Endodermal cell (in vitro differentiated cells): Measurements from ENCODE around the gene CNTN4. TPM values are rescaled to one million over a fixed set of nuclear protein-coding genes. Genes with fewer than 3 reads are reported as not detected.

Experiments
- DNase-seq: peaks from one replicate; pipeline ENCODE4 v3.0.0-alpha.2; 2017
- H3K27ac ChIP-seq: 2 replicates; pipeline ENCODE4 v1.5.1; 2013; ENCODE audit warnings: mild to moderate bottlenecking, low read depth, low read length, moderate library complexity
- H3K27me3 ChIP-seq: 2 replicates; pipeline ENCODE4 v1.6.1; 2013; ENCODE audit warnings: mild to moderate bottlenecking, low read length, moderate library complexity; ENCODE audit not compliant: insufficient read depth, control insufficient read depth, poor library complexity, severe bottlenecking
- H3K36me3 ChIP-seq: 2 replicates; pipeline ENCODE4 v1.7.0; 2013; ENCODE audit warnings: mild to moderate bottlenecking, low read length, moderate library complexity; ENCODE audit not compliant: control insufficient read depth, insufficient read depth
- H3K4me1 ChIP-seq: one replicate; pipeline ENCODE4 v1.7.0; 2013; ENCODE audit warnings: low read length; ENCODE audit not compliant: control insufficient read depth, insufficient read depth
- H3K4me3 ChIP-seq: 2 replicates; pipeline ENCODE4 v1.5.1; 2013; ENCODE audit warnings: mild to moderate bottlenecking, low read length, moderate library complexity
- H3K9ac ChIP-seq: 2 replicates; pipeline ENCODE4 v1.6.1; 2013; ENCODE audit warnings: mild to moderate bottlenecking, low read length, moderate library complexity; ENCODE audit not compliant: poor library complexity, severe bottlenecking; ENCODE audit errors: extremely low read depth
- H3K9me3 ChIP-seq: 2 replicates; pipeline ENCODE4 v1.6.1; 2013; ENCODE audit warnings: mild to moderate bottlenecking, low read length, moderate library complexity; ENCODE audit not compliant: control insufficient read depth
- H3K27ac Mint-ChIP-seq: 2 replicates; pipeline ENCODE4 v1.8.0; 2020; ENCODE audit warnings: mixed read lengths
- H3K27me3 Mint-ChIP-seq: 2 replicates; pipeline ENCODE4 v1.8.0; 2021; ENCODE audit warnings: mild to moderate bottlenecking, mixed read lengths; ENCODE audit not compliant: insufficient read depth
- H3K36me3 Mint-ChIP-seq: 2 replicates; pipeline ENCODE4 v1.8.0; 2020; ENCODE audit warnings: low read depth, mixed read lengths
- H3K4me1 Mint-ChIP-seq: 2 replicates; pipeline ENCODE4 v1.8.0; 2020; ENCODE audit warnings: mixed read lengths
- H3K4me3 Mint-ChIP-seq: 2 replicates; pipeline ENCODE4 v1.8.0; 2020; ENCODE audit warnings: mild to moderate bottlenecking, moderate library complexity, mixed read lengths
- H3K9me3 Mint-ChIP-seq: 2 replicates; pipeline ENCODE4 v1.8.0; 2020; ENCODE audit warnings: mild to moderate bottlenecking, mixed read lengths
- WGBS, 2 experiments: methylation state at CpG; one replicate each; pipeline versions ENCODE4 v1.1.5 to v1.1.7; 2013; ENCODE audit warnings: missing lambda C conversion rate in 2 of 2, mixed read lengths in 1 of 2; ENCODE audit not compliant: insufficient coverage in 1 of 2, insufficient read length in 1 of 2; 5-methylcytosine and 5-hydroxymethylcytosine counted together
- total RNA-seq, 2 donors: library from RNA; stranded (reverse); fragmentation: NEBNext Ultra II Directional in 1 of 2; extraction: Animal tissue kit (Norgen Biotek cat#: 25700) in 1 of 2; gene quantifications; 2 replicates in 1 of 2; 3 replicates in 1 of 2; pipeline ENCODE4 v1.2.1, GENCODE V29; 2021
- TF ChIP-seq, protein P1 (sequence below): fragments of 200-600 bp; sonication (generic); conservative IDR thresholded peaks from 2 replicates; pipeline ENCODE4 v1.5.0; 2021; ENCODE audit warnings: antibody characterized with exemption, mild to moderate bottlenecking

Gene CNTN4
- total RNA-seq, 2 donors from 2014 or later = 10.8 to 11.1 TPM

DNA sequence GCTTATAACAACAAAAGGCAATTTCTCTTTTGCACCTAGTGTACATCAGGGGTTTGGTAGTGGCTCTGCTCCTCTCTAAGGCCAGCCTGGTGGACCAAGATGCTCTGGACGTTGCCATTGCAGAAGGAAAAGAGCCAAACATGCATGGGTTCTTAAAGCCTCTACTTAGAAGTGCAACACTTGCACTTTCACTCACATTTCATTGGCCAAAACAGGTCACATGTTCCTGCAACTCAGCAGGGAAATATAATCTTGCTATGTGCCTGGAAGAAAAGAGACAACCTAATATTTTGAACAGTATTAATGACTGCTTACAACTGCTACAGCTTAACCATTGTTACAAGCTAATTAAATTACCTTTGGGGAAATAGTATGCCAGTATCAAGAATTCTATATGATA, 828.6 kb downstream of the CNTN4 start:
- WGBS, 2 experiments = 20 to 50% methylated on average over 1 of the region's 1 CpG

DNA sequence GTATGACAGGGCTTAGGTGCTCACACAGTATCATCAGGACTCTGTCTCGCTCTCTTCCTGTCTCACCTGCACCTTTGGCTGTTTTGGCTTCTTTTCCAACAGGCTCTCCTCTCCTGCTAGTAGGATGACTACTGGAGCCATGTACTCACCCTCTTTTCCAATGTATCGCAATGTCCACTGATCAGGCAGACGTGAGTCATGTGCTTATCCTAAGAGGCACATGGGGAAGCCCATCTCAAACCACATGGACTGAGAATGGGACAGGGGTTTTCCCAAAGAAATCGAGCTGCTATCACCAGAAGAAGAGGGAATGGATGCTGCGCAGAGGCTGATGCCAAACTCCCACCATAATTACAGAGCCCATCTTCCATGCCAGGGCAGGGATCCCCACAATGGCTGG, 830.9 kb downstream of the CNTN4 start:
- Mint-ChIP-seq H3K4me1 (no peaks in the 10 kb centered on the region), H3K27ac (no peak overlapping the region), H3K36me3 (peaks cover 2% of the 10 kb centered on the region), H3K27me3 (no peaks in the 10 kb centered on the region), H3K4me3 (no peak overlapping the region), H3K9me3 (peaks cover 4% of the 10 kb centered on the region)
- Histone ChIP-seq H3K36me3 (no peaks in the 10 kb centered on the region), H3K27me3 (no peaks in the 10 kb centered on the region), H3K4me1 (no peaks in the 10 kb centered on the region), H3K9ac (no peak overlapping the region), H3K4me3 (no peak overlapping the region), H3K27ac (no peak overlapping the region), H3K9me3 (no peaks in the 10 kb centered on the region)
- WGBS, 2 experiments = 91 to 100% methylated on average over 2 to 5 of the region's 5 CpGs
- TF ChIP-seq, protein P1, sequence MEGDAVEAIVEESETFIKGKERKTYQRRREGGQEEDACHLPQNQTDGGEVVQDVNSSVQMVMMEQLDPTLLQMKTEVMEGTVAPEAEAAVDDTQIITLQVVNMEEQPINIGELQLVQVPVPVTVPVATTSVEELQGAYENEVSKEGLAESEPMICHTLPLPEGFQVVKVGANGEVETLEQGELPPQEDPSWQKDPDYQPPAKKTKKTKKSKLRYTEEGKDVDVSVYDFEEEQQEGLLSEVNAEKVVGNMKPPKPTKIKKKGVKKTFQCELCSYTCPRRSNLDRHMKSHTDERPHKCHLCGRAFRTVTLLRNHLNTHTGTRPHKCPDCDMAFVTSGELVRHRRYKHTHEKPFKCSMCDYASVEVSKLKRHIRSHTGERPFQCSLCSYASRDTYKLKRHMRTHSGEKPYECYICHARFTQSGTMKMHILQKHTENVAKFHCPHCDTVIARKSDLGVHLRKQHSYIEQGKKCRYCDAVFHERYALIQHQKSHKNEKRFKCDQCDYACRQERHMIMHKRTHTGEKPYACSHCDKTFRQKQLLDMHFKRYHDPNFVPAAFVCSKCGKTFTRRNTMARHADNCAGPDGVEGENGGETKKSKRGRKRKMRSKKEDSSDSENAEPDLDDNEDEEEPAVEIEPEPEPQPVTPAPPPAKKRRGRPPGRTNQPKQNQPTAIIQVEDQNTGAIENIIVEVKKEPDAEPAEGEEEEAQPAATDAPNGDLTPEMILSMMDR = no peak
- no peak for DNase-seq

More for the DNA sequence above, 828.6 kb downstream of the CNTN4 start:
- Mint-ChIP-seq H3K36me3 (no peaks in the 10 kb centered on the region), H3K27ac (no peak overlapping the region), H3K4me1 (no peaks in the 10 kb centered on the region), H3K27me3 (no peaks in the 10 kb centered on the region), H3K9me3 (peaks cover under 1% of the 10 kb centered on the region), H3K4me3 (no peak overlapping the region)
- no peaks in the 10 kb centered on the region for H3K27me3 ChIP-seq
- H3K36me3 ChIP-seq = no peaks in the 10 kb centered on the region
- H3K4me3 ChIP-seq = no peak overlapping the region
- no peak for DNase-seq
- TF ChIP-seq, protein P1 = no peak
- H3K27ac ChIP-seq = no peak overlapping the region
- no peaks in the 10 kb centered on the region for H3K9me3 ChIP-seq
- no peaks in the 10 kb centered on the region for H3K4me1 ChIP-seq
- H3K9ac ChIP-seq = no peak overlapping the region

GRCh38 chr3:2931265-2931664, 832.6 kb downstream of the CNTN4 start:
- H3K9ac ChIP-seq = no peak overlapping the region
- H3K9me3 Mint-ChIP-seq = peaks cover 4% of the 10 kb centered on the region
- no peak overlapping the region for H3K4me3 ChIP-seq
- 89 to 94% methylated on average over 2 to 4 of the region's 4 CpGs for WGBS, 2 experiments
- H3K4me1 Mint-ChIP-seq = no peaks in the 10 kb centered on the region
- DNase-seq = no peak
- H3K27me3 ChIP-seq = no peaks in the 10 kb centered on the region
- no peaks in the 10 kb centered on the region for H3K4me1 ChIP-seq
- TF ChIP-seq, protein P1 = no peak
- no peak overlapping the region for H3K27ac Mint-ChIP-seq
- H3K36me3 Mint-ChIP-seq = peaks cover 2% of the 10 kb centered on the region
- H3K4me3 Mint-ChIP-seq = no peak overlapping the region
- no peak overlapping the region for H3K27ac ChIP-seq
- no peaks in the 10 kb centered on the region for H3K36me3 ChIP-seq
- H3K27me3 Mint-ChIP-seq = no peaks in the 10 kb centered on the region
- no peaks in the 10 kb centered on the region for H3K9me3 ChIP-seq
